Thoracic aorta (tissue), 2 donors: ENCODE measurements around the gene ARIH2. TPM values are rescaled to one million over a fixed set of nuclear protein-coding genes. Genes with fewer than 3 reads are reported as not detected.

Source experiments
- ATAC-seq: fragments of 150-250 bp; one replicate; pipeline ENCODE4 v1.8.0; 2017; ENCODE audit warnings: low read depth; ENCODE audit not compliant: insufficient number of reproducible peaks, low FRiP score
- DNase-seq: peaks from one replicate; pipeline ENCODE4 v3.0.0-alpha.2; 2020; ENCODE audit warnings: low spot score
- H3K27ac ChIP-seq, 2 donors: fragments of 200-600 bp; sonication (generic); 1 replicate in 1 of 2; 2 replicates in 1 of 2; pipeline ENCODE4 v1.5.1; 2016; ENCODE audit warnings: mild to moderate bottlenecking in 2 of 2, moderate library complexity in 2 of 2
- H3K27me3 ChIP-seq: fragments of 200-600 bp; sonication (generic); replicated peaks from 2 replicates; pipeline ENCODE4 v1.6.0; 2016; ENCODE audit warnings: mild to moderate bottlenecking; ENCODE audit not compliant: insufficient read depth
- H3K36me3 ChIP-seq: fragments of 200-600 bp; sonication (generic); one replicate; pipeline ENCODE4 v1.5.1; 2016
- H3K4me1 ChIP-seq, 2 donors: fragments of 200-600 bp; sonication (generic); 1 replicate in 1 of 2; 2 replicates in 1 of 2; pipeline versions ENCODE4 v1.5.1 to v1.6.0; 2016; ENCODE audit warnings: low read depth in 2 of 2, mild to moderate bottlenecking in 1 of 2; ENCODE audit not compliant: control insufficient read depth in 1 of 2
- H3K4me3 ChIP-seq: fragments of 200-600 bp; sonication (generic); 2 replicates; pipeline ENCODE4 v1.5.1; 2016; ENCODE audit warnings: mild to moderate bottlenecking
- H3K9me3 ChIP-seq: fragments of 200-600 bp; sonication (generic); 2 replicates; pipeline ENCODE4 v1.5.1; 2016
- CTCF ChIP-seq: fragments of 200-600 bp; sonication (generic); IDR thresholded peaks from one replicate; pipeline ENCODE4 v1.5.1; 2019; ENCODE audit warnings: antibody characterized with exemption
- total RNA-seq, 2 donors: library from RNA; depleted of rRNA; stranded (reverse); fragments of >200 nt; gene quantifications; one replicate each; pipeline versions ENCODE4 v1.1.0 to v1.2.3, GENCODE V29; 2016

Gene ARIH2
- total RNA-seq, 2 donors from 2014 or later, result 90.4 to 162 TPM

GRCh38 chr3:48881652-48882114 is 37.0 kb upstream of the ARIH2 start:
- no peak overlapping the region for H3K27ac ChIP-seq
- DNase-seq (no peak), ATAC-seq (no peak)
- TF ChIP-seq CTCF, result no peak
- no peaks in the 10 kb centered on the region for H3K36me3 ChIP-seq
- H3K9me3 ChIP-seq, result no peaks in the 10 kb centered on the region
- no peaks in the 10 kb centered on the region for H3K27me3 ChIP-seq
- H3K4me3 ChIP-seq, result no peak overlapping the region
- no peaks in the 10 kb centered on the region for H3K4me1 ChIP-seq

- no peaks in the 10 kb centered on the region for H3K36me3 ChIP-seq
- H3K27ac ChIP-seq, result no peak overlapping the region
- TF ChIP-seq CTCF, result no peak
Measured at GRCh38 chr3:48885753-48886152, 32.9 kb upstream of the ARIH2 start.

GRCh38 chr3:48891606-48892005 is 27.0 kb upstream of the ARIH2 start:
- H3K4me1 ChIP-seq, result peaks cover 0 to 2% of the 10 kb centered on the region in 2 donors
- H3K4me3 ChIP-seq, result no peak overlapping the region
- no peak for ATAC-seq
- no peaks in the 10 kb centered on the region for H3K9me3 ChIP-seq
- no peak overlapping the region for H3K27ac ChIP-seq
- no peaks in the 10 kb centered on the region for H3K27me3 ChIP-seq
- H3K36me3 ChIP-seq, result no peaks in the 10 kb centered on the region
- no peak for TF ChIP-seq CTCF
- no peak for DNase-seq

More at GRCh38 chr3:48885753-48886152, 32.9 kb upstream of the ARIH2 start:
- Histone ChIP-seq H3K4me1 (no peaks in the 10 kb centered on the region), H3K4me3 (no peak overlapping the region), H3K9me3 (no peaks in the 10 kb centered on the region), H3K27me3 (no peaks in the 10 kb centered on the region)
- DNase-seq, result no peak
- no peak for ATAC-seq

- Histone ChIP-seq H3K36me3 (no peaks in the 10 kb centered on the region), H3K9me3 (no peaks in the 10 kb centered on the region), H3K27ac (no peak overlapping the region), H3K27me3 (no peaks in the 10 kb centered on the region), H3K4me3 (no peak overlapping the region), H3K4me1 (peaks cover 10 to 20% of the 10 kb centered on the region in 2 donors)
- DNase-seq, result no peak
- no peak for ATAC-seq
- TF ChIP-seq CTCF, result no peak
Measured at GRCh38 chr3:48894516-48894915, 24.1 kb upstream of the ARIH2 start.

GRCh38 chr3:48896936-48897335 is 21.7 kb upstream of the ARIH2 start:
- Histone ChIP-seq H3K4me3 (no peak overlapping the region), H3K4me1 (peaks cover 10 to 20% of the 10 kb centered on the region in 2 donors), H3K27me3 (no peaks in the 10 kb centered on the region), H3K36me3 (no peaks in the 10 kb centered on the region), H3K9me3 (no peaks in the 10 kb centered on the region), H3K27ac (no peak overlapping the region)
- TF ChIP-seq CTCF, result no peak
- DNase-seq (no peak), ATAC-seq (no peak)
